GM19240 (cell line): ENCODE data around the gene UFSP2.

ENCODE experiments used
- DNase-seq: peaks from one replicate; pipeline ENCODE4 v3.0.0; 2011; ENCODE audit warnings: low spot score; ENCODE audit not compliant: insufficient read length

UFSP2 gene

GRCh38 chr4:185426960-185427688 lies 1.4 kb upstream of the UFSP2 start:
- DNase-seq, result no peak

GRCh38 chr4:185424905-185425646 lies 688 bp downstream of the UFSP2 start:
- DNase-seq, result no peak

GRCh38 chr4:185421366-185422124 lies 4.2 kb downstream of the UFSP2 start:
- no peak for DNase-seq

GRCh38 chr4:185416955-185417354 lies 8.8 kb downstream of the UFSP2 start:
- no peak for DNase-seq

- DNase-seq, result no peak
These were observed 13.4 kb downstream of the UFSP2 start for GRCh38 chr4:185412412-185412811.

- DNase-seq, result no peak
These were observed 13.9 kb downstream of the UFSP2 start for GRCh38 chr4:185411849-185412248.

GRCh38 chr4:185408432-185408831 lies 17.3 kb downstream of the UFSP2 start:
- no peak for DNase-seq

GRCh38 chr4:185405296-185405999 lies 20.3 kb downstream of the UFSP2 start:
- DNase-seq, result no peak

GRCh38 chr4:185404031-185404430 lies 21.7 kb downstream of the UFSP2 start:
- no peak for DNase-seq

GRCh38 chr4:185399466-185399865 lies 26.3 kb downstream of the UFSP2 start:
- DNase-seq, result no peak

GRCh38 chr4:185398618-185399017 lies 27.1 kb downstream of the UFSP2 start:
- no peak for DNase-seq

- no peak for DNase-seq
These were observed 28.9 kb downstream of the UFSP2 start, which contains the start of gene ANKRD37 for GRCh38 chr4:185396724-185397385. Gene ANKRD37, plus strand, starts transcription at chr4:185396841. Its CDS starts 83 bp downstream, at chr4:185396924.

- peak; percentile 76 for DNase-seq
These were observed 29.6 kb downstream of the UFSP2 start for GRCh38 chr4:185395956-185396723.

- no peak for DNase-seq
These were observed 30.4 kb downstream of the UFSP2 start, which contains the start of gene LRP2BP for GRCh38 chr4:185395238-185395955. Gene LRP2BP, minus strand, starts transcription at chr4:185395924. Its CDS starts 17,738 bp downstream, at chr4:185378186.

GRCh38 chr4:185394568-185395237 lies 31.1 kb downstream of the UFSP2 start:
- no peak for DNase-seq

GRCh38 chr4:185392156-185392555 lies 33.6 kb downstream of the UFSP2 start:
- DNase-seq, result no peak

GRCh38 chr4:185390941-185391340 lies 34.8 kb downstream of the UFSP2 start:
- no peak for DNase-seq

- no peak for DNase-seq
These were observed 37.8 kb downstream of the UFSP2 start for GRCh38 chr4:185387957-185388356.

- no peak for DNase-seq
These were observed 40.8 kb downstream of the UFSP2 start for GRCh38 chr4:185384930-185385331.
